Neural progenitor cell (in vitro differentiated cells): Measurements from ENCODE around the gene LMF1. TPM values are rescaled to one million over a fixed set of nuclear protein-coding genes. Genes with fewer than 3 reads are reported as not detected.
"Not testable (repeated sequence)": the region's sequence is repeated elsewhere in the genome, so short reads cannot be mapped to it uniquely, and the experiment has no call there.

ENCODE experiments used
- DNase-seq: peaks from one replicate; pipeline ENCODE4 v3.0.0-alpha.2; 2016; ENCODE audit warnings: low spot score
- H2AFZ ChIP-seq: fragments of 200-600 bp; sonication (generic); replicated peaks from 2 replicates; pipeline ENCODE4 v1.6.1; 2016; ENCODE audit warnings: antibody characterized with exemption
- H3F3A ChIP-seq: fragments of 200-600 bp; sonication (generic); 2 replicates; pipeline ENCODE4 v1.6.1; 2016; ENCODE audit warnings: antibody characterized with exemption, low read depth
- H3K27ac ChIP-seq: fragments of 200-600 bp; sonication (generic); 2 replicates; pipeline ENCODE4 v1.5.1; 2016; ENCODE audit warnings: mild to moderate bottlenecking
- H3K27me3 ChIP-seq: fragments of 200-600 bp; sonication (generic); 2 replicates; pipeline ENCODE4 v1.6.1; 2016; ENCODE audit warnings: mild to moderate bottlenecking, moderate library complexity
- H3K36me3 ChIP-seq: fragments of 200-600 bp; sonication (generic); 2 replicates; pipeline ENCODE4 v1.5.1; 2016
- H3K4me1 ChIP-seq: fragments of 200-600 bp; sonication (generic); 2 replicates; pipeline ENCODE4 v1.6.1; 2016; ENCODE audit warnings: mixed run types
- H3K4me2 ChIP-seq: fragments of 200-600 bp; sonication (generic); 2 replicates; pipeline ENCODE4 v1.6.1; 2016
- H3K4me3 ChIP-seq: fragments of 200-600 bp; sonication (generic); 2 replicates; pipeline ENCODE4 v1.5.1; 2016
- H3K79me2 ChIP-seq: fragments of 200-600 bp; sonication (generic); 2 replicates; pipeline ENCODE4 v1.6.1; 2016; ENCODE audit warnings: low read depth
- H3K9ac ChIP-seq: fragments of 200-600 bp; sonication (generic); 2 replicates; pipeline ENCODE4 v1.6.1; 2016
- H3K9me3 ChIP-seq: fragments of 200-600 bp; sonication (generic); 2 replicates; pipeline ENCODE4 v1.5.1; 2016; ENCODE audit warnings: low read depth
- H4K20me1 ChIP-seq: fragments of 200-600 bp; sonication (generic); 2 replicates; pipeline ENCODE4 v1.6.1; 2016; ENCODE audit warnings: low read depth
- H3K27ac Mint-ChIP-seq: 3 replicates; pipeline ENCODE4 v1.8.0; 2021; ENCODE audit warnings: mixed read lengths
- H3K27me3 Mint-ChIP-seq: 2 replicates; pipeline ENCODE4 v1.8.0; 2022; ENCODE audit warnings: low read depth, mild to moderate bottlenecking, inconsistent platforms, moderate library complexity, mixed read lengths; ENCODE audit not compliant: insufficient read depth
- H3K36me3 Mint-ChIP-seq: 3 replicates; pipeline ENCODE4 v1.8.0; 2021; ENCODE audit warnings: mixed read lengths
- H3K4me1 Mint-ChIP-seq: 3 replicates; pipeline ENCODE4 v1.8.0; 2021; ENCODE audit warnings: mixed read lengths
- H3K4me3 Mint-ChIP-seq: 3 replicates; pipeline ENCODE4 v1.8.0; 2021; ENCODE audit warnings: mild to moderate bottlenecking, moderate library complexity, mixed read lengths
- H3K9me3 Mint-ChIP-seq: 3 replicates; pipeline ENCODE4 v1.8.0; 2020; ENCODE audit warnings: mixed read lengths
- EZH2 ChIP-seq: fragments of 200-600 bp; sonication (generic); IDR thresholded peaks from 2 replicates; pipeline ENCODE4 v1.6.1; 2017; ENCODE audit warnings: antibody characterized with exemption, mild to moderate bottlenecking, moderate library complexity
- EZH2phosphoT487 ChIP-seq: fragments of 200-600 bp; sonication (generic); IDR thresholded peaks from 2 replicates; pipeline ENCODE4 v1.6.1; 2017; ENCODE audit warnings: antibody characterized with exemption
- total RNA-seq: library from RNA; depleted of rRNA; stranded (reverse); fragments of >200 nt; gene quantifications from 2 replicates; pipeline ENCODE4 v1.2.3, GENCODE V29; 2015; ENCODE audit warnings: low replicate concordance
- TF ChIP-seq, protein P1 (sequence below): fragments of 200-600 bp; sonication (generic); IDR thresholded peaks from 2 replicates; pipeline ENCODE4 v1.5.1; 2017; ENCODE audit warnings: antibody characterized with exemption, mild to moderate bottlenecking

The LMF1 gene
- total RNA-seq, 1 donor from 2014 or later, result 3.4 TPM

DNA sequence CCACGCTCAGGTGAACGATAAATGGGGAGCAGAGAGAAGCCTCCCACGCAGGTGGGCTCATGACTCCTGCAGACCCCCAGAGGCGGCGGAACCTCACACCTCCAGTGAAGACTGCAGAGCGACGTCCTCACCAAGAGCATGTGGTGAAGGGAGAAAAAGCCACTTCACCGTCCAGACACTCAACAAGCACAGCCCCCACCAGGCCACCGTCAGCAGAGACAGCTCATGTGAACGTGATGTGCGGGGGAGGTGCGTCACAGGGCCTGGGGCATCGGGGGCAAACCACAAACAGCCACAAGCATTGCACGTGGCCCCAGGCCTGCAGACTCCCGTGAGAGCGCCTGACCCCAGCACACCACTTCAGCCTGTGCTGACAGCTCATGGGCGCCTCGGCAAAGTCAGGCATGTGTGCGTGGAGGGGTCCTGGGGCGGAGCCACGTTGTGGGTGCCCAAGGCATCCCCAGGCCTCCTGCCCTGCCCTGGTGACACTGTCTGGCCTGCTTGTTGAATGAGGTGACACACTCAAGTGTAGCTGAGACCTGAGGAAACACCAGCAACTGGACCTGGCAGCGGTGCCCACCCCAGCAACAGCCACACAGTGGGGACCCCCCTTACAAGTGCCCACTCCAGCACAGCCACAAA lies 19.0 kb downstream of the LMF1 start:
- no peaks in the 10 kb centered on the region for H3K9me3 Mint-ChIP-seq
- H3K36me3 Mint-ChIP-seq, result peaks cover 11% of the 10 kb centered on the region

DNA sequence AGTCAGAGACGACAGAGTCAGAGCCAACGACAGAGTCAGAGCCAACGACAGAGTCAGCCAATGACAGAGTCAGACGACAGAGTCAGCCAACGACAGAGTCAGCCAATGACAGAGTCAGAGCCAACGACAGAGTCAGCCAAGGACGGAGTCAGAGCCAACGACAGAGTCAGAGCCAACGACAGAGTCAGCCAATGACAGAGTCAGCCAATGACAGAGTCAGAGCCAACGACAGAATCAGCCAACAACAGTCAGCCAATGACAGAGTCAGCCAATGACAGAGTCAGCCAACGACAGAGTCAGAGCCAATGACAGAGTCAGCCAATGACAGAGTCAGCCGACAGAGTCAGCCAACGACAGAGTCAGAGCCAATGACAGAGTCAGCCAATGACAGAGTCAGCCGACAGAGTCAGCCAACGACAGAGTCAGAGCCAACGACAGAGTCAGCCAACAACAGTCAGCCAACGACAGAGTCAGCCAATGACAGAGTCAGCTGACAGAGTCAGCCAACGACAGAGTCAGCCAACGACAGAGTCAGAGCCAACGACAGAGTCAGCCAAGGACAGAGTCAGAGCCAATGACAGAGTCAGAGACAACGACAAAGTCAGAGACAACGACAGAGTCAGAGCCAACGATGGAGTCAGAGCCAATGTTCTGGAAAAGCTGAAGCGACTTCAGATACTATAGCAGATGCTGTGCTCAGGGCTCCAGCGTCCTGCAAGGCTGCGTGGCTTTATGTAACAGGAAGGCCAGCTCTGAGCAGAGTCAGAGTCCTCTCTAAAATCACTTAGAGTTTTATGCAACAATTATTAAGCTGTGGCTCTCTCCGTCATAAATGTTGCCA lies 19.8 kb downstream of the LMF1 start:
- H3K9me3 ChIP-seq, H3K27ac Mint-ChIP-seq: not testable (repeated sequence)

More for the DNA sequence above, 19.0 kb downstream of the LMF1 start:
- no peaks in the 10 kb centered on the region for H3K27me3 Mint-ChIP-seq
- no peak overlapping the region for H3K27ac Mint-ChIP-seq
- Histone ChIP-seq H3K36me3 (no peaks in the 10 kb centered on the region), H3K27me3 (no peaks in the 10 kb centered on the region), H3K27ac (no peak overlapping the region), H3K79me2 (no peaks in the 10 kb centered on the region), H3K9ac (no peak overlapping the region), H3K4me2 (no peak overlapping the region), H3K4me3 (no peak overlapping the region), H4K20me1 (no peaks in the 10 kb centered on the region), H2AFZ (no peak overlapping the region), H3K9me3 (no peaks in the 10 kb centered on the region), H3F3A (no peaks in the 10 kb centered on the region), H3K4me1 (no peaks in the 10 kb centered on the region)
- no peak for DNase-seq
- H3K4me3 Mint-ChIP-seq, result no peak overlapping the region
- TF ChIP-seq EZH2, result no peak
- TF ChIP-seq EZH2phosphoT487, result no peak
- peaks cover 5% of the 10 kb centered on the region for H3K4me1 Mint-ChIP-seq

DNA sequence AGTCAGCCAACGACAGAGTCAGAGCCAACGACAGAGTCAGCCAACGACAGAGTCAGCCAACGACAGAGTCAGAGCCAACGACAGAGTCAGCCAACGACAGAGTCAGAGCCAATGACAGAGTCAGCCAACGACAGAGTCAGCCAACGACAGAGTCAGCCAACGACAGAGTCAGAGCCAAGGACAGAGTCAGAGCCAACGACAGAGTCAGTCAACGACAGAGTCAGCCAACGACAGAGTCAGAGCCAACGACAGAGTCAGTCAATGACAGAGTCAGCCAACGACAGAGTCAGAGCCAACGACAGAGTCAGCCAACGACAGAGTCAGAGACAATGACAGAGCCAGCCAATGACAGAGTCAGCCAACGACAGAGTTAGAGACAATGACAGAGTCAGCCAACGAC lies 22.0 kb downstream of the LMF1 start:
- Mint-ChIP-seq H3K9me3 (peaks cover 10% of the 10 kb centered on the region), H3K36me3 (peaks cover 27% of the 10 kb centered on the region)
- not testable (repeated sequence) for H3K4me2 ChIP-seq, H4K20me1 ChIP-seq, H3K27me3 Mint-ChIP-seq, H3K27me3 ChIP-seq, H3K9me3 ChIP-seq, H3K27ac ChIP-seq, H3K4me3 ChIP-seq, H2AFZ ChIP-seq, H3K79me2 ChIP-seq, H3K36me3 ChIP-seq, H3K27ac Mint-ChIP-seq, H3K4me3 Mint-ChIP-seq, DNase-seq, H3K4me1 Mint-ChIP-seq, H3F3A ChIP-seq, H3K4me1 ChIP-seq, H3K9ac ChIP-seq

More for the DNA sequence above, 19.8 kb downstream of the LMF1 start:
- not testable (repeated sequence) for H3K36me3 ChIP-seq, H3K27me3 Mint-ChIP-seq, H3K4me1 Mint-ChIP-seq, H3K4me1 ChIP-seq, H2AFZ ChIP-seq, DNase-seq, H3K27me3 ChIP-seq, H3K4me3 ChIP-seq, H3K4me2 ChIP-seq, H3K79me2 ChIP-seq, H3K9ac ChIP-seq, H3F3A ChIP-seq, H4K20me1 ChIP-seq, H3K27ac ChIP-seq, H3K4me3 Mint-ChIP-seq, H3K9me3 Mint-ChIP-seq
- H3K36me3 Mint-ChIP-seq, result peaks cover 14% of the 10 kb centered on the region

DNA sequence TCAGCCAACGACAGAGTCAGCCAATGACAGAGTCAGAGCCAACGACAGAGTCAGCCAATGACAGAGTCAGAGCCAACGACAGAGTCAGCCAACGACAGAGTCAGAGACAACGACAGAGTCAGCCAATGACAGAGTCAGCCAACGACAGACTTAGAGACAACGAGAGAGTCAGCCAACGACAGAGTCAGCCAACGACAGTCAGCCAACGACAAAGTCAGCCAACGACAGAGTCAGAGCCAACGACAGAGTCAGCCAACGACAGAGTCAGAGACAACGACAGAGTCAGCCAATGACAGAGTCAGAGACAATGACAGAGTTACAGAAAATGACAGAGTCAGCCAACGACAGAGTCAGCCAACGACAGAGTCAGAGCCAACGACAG lies 22.9 kb downstream of the LMF1 start:
- H3K27ac ChIP-seq, H3K4me3 Mint-ChIP-seq, H3K27ac Mint-ChIP-seq, H3F3A ChIP-seq, H3K4me1 ChIP-seq, H3K9me3 ChIP-seq, H3K27me3 Mint-ChIP-seq, H3K4me3 ChIP-seq, H3K4me1 Mint-ChIP-seq, H3K27me3 ChIP-seq, H2AFZ ChIP-seq, H3K79me2 ChIP-seq, H4K20me1 ChIP-seq, DNase-seq, H3K9ac ChIP-seq, H3K4me2 ChIP-seq, H3K36me3 ChIP-seq: not testable (repeated sequence)
- peaks cover 30% of the 10 kb centered on the region for H3K36me3 Mint-ChIP-seq
- peaks cover 13% of the 10 kb centered on the region for H3K9me3 Mint-ChIP-seq

DNA sequence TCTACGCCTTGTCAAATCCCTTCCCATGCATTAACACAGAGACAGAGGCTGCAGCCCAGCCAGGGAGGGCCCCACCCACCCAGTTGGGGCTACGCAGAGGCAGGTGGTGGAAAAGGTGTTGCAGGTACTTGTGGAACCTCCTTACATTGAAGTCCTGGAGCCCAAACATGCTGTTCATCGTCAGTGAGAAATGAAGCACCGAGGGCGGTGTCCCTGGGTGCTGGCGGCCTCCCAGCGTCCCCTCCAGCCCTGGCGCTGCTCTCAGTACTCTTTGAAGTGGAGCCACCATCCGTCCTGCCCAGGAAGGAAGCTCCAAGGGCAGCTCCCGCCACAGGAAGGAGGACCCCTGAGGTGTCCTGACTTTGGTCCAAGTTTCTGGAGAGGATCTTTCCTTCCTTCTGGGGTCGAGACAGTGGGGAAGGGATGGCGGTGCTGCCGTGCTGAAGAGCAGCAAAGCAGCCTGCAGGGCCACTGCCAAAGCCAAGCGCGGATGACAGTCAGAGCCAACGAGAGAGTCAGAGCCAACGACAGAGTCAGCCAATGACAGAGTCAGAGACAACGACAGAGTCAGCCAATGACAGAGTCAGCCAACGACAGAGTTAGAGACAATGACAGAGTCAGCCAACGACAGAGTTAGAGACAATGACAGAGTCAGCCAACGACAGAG lies 23.4 kb downstream of the LMF1 start:
- no peak for DNase-seq
- Histone ChIP-seq H3K27me3 (no peaks in the 10 kb centered on the region), H2AFZ (no peak overlapping the region), H3K9me3 (no peaks in the 10 kb centered on the region), H3K4me1 (no peaks in the 10 kb centered on the region), H3K4me2 (no peak overlapping the region), H4K20me1 (no peaks in the 10 kb centered on the region), H3K4me3 (no peak overlapping the region), H3K79me2 (no peaks in the 10 kb centered on the region), H3F3A (no peaks in the 10 kb centered on the region), H3K36me3 (no peaks in the 10 kb centered on the region), H3K9ac (no peak overlapping the region), H3K27ac (no peak overlapping the region)
- TF ChIP-seq, protein P1, sequence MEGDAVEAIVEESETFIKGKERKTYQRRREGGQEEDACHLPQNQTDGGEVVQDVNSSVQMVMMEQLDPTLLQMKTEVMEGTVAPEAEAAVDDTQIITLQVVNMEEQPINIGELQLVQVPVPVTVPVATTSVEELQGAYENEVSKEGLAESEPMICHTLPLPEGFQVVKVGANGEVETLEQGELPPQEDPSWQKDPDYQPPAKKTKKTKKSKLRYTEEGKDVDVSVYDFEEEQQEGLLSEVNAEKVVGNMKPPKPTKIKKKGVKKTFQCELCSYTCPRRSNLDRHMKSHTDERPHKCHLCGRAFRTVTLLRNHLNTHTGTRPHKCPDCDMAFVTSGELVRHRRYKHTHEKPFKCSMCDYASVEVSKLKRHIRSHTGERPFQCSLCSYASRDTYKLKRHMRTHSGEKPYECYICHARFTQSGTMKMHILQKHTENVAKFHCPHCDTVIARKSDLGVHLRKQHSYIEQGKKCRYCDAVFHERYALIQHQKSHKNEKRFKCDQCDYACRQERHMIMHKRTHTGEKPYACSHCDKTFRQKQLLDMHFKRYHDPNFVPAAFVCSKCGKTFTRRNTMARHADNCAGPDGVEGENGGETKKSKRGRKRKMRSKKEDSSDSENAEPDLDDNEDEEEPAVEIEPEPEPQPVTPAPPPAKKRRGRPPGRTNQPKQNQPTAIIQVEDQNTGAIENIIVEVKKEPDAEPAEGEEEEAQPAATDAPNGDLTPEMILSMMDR, result no peak
- no peak for TF ChIP-seq EZH2
- no peak for TF ChIP-seq EZH2phosphoT487
- Mint-ChIP-seq H3K4me1 (peaks cover 5% of the 10 kb centered on the region), H3K27ac (no peak overlapping the region), H3K4me3 (no peak overlapping the region), H3K9me3 (peaks cover 18% of the 10 kb centered on the region), H3K36me3 (peaks cover 33% of the 10 kb centered on the region), H3K27me3 (no peaks in the 10 kb centered on the region)
